Measurements from ENCODE around the gene DAB1.

DAB1 gene

GRCh38 chr1:57252597-57253294 is 171.1 kb downstream of the DAB1 start:
- no peak overlapping the region for H3K9ac ChIP-seq
- H3K27me3 ChIP-seq (ENCODE audit: control insufficient read depth, insufficient read depth, low read length): no peaks in the 10 kb centered on the region
- H3K27ac ChIP-seq: no peak overlapping the region
- H3K79me2 ChIP-seq: no peaks in the 10 kb centered on the region
- no peak overlapping the region for H3K4me3 ChIP-seq (ENCODE audit: low read depth, low read length)
- no peak for TF ChIP-seq CTCF (IDR thresholded peaks at IDR 0.05)
- H3K9me3 ChIP-seq (ENCODE audit: control insufficient read depth, low read length): no peaks in the 10 kb centered on the region
- H3K36me3 ChIP-seq (ENCODE audit: control insufficient read depth, insufficient read depth, low read length): no peaks in the 10 kb centered on the region
- H3K4me1 ChIP-seq: no peaks in the 10 kb centered on the region
- no peak overlapping the region for H3K4me2 ChIP-seq (ENCODE audit: low read length)
- no peak overlapping the region for H2AFZ ChIP-seq

- Histone ChIP-seq H3K9ac (no peak overlapping the region), H2AFZ (no peak overlapping the region), H3K27me3 (ENCODE audit: control insufficient read depth, insufficient read depth, low read length) (no peaks in the 10 kb centered on the region), H3K36me3 (ENCODE audit: control insufficient read depth, insufficient read depth, low read length) (no peaks in the 10 kb centered on the region), H3K79me2 (no peaks in the 10 kb centered on the region), H3K4me1 (no peaks in the 10 kb centered on the region), H3K27ac (no peak overlapping the region), H3K4me3 (ENCODE audit: low read depth, low read length) (no peak overlapping the region), H3K4me2 (ENCODE audit: low read length) (no peak overlapping the region), H3K9me3 (ENCODE audit: control insufficient read depth, low read length) (no peaks in the 10 kb centered on the region)
- no peak for TF ChIP-seq CTCF (IDR thresholded peaks at IDR 0.05)
These were observed 173.8 kb downstream of the DAB1 start for GRCh38 chr1:57250021-57250420.

GRCh38 chr1:57249511-57249910 is 174.3 kb downstream of the DAB1 start:
- TF ChIP-seq CTCF (IDR thresholded peaks at IDR 0.05): no peak
- Histone ChIP-seq H3K27ac (no peak overlapping the region), H3K9ac (no peak overlapping the region)

GRCh38 chr1:57248830-57249229 is 175.0 kb downstream of the DAB1 start:
- H3K4me1 ChIP-seq: no peaks in the 10 kb centered on the region
- no peaks in the 10 kb centered on the region for H3K9me3 ChIP-seq (ENCODE audit: control insufficient read depth, low read length)
- no peaks in the 10 kb centered on the region for H3K27me3 ChIP-seq (ENCODE audit: control insufficient read depth, insufficient read depth, low read length)
- TF ChIP-seq CTCF (IDR thresholded peaks at IDR 0.05): no peak
- H3K36me3 ChIP-seq (ENCODE audit: control insufficient read depth, insufficient read depth, low read length): no peaks in the 10 kb centered on the region
- no peaks in the 10 kb centered on the region for H3K79me2 ChIP-seq
- H3K4me3 ChIP-seq (ENCODE audit: low read depth, low read length): no peak overlapping the region
- no peak overlapping the region for H3K9ac ChIP-seq
- no peak overlapping the region for H3K27ac ChIP-seq
- H3K4me2 ChIP-seq (ENCODE audit: low read length): no peak overlapping the region
- H2AFZ ChIP-seq: no peak overlapping the region

More at GRCh38 chr1:57249511-57249910, 174.3 kb downstream of the DAB1 start:
- no peaks in the 10 kb centered on the region for H3K79me2 ChIP-seq
- H3K4me1 ChIP-seq: no peaks in the 10 kb centered on the region
- no peaks in the 10 kb centered on the region for H3K27me3 ChIP-seq (ENCODE audit: control insufficient read depth, insufficient read depth, low read length)
- no peak overlapping the region for H2AFZ ChIP-seq
- no peak overlapping the region for H3K4me3 ChIP-seq (ENCODE audit: low read depth, low read length)
- no peaks in the 10 kb centered on the region for H3K36me3 ChIP-seq (ENCODE audit: control insufficient read depth, insufficient read depth, low read length)
- H3K4me2 ChIP-seq (ENCODE audit: low read length): no peak overlapping the region
- no peaks in the 10 kb centered on the region for H3K9me3 ChIP-seq (ENCODE audit: control insufficient read depth, low read length)

- Histone ChIP-seq H3K4me1 (no peaks in the 10 kb centered on the region), H3K4me2 (ENCODE audit: low read length) (no peak overlapping the region), H2AFZ (no peak overlapping the region), H3K27me3 (ENCODE audit: control insufficient read depth, insufficient read depth, low read length) (no peaks in the 10 kb centered on the region), H3K27ac (no peak overlapping the region), H3K79me2 (no peaks in the 10 kb centered on the region), H3K36me3 (ENCODE audit: control insufficient read depth, insufficient read depth, low read length) (no peaks in the 10 kb centered on the region), H3K4me3 (ENCODE audit: low read depth, low read length) (no peak overlapping the region), H3K9me3 (ENCODE audit: control insufficient read depth, low read length) (no peaks in the 10 kb centered on the region), H3K9ac (no peak overlapping the region)
- no peak for TF ChIP-seq CTCF (IDR thresholded peaks at IDR 0.05)
These were observed 185.6 kb downstream of the DAB1 start for GRCh38 chr1:57238233-57238781.
